Putamen (tissue), 1 donor: ENCODE results near the gene STRAP.
"Not testable (repeated sequence)": the region's sequence is repeated elsewhere in the genome, so short reads cannot be mapped to it uniquely, and the experiment has no call there.

ENCODE experiments used
- DNase-seq: peaks from one replicate; pipeline ENCODE4 v3.0.0-alpha.2; 2016; ENCODE audit warnings: low spot score

STRAP gene

GRCh38 chr12:15928346-15928745, 46.2 kb downstream of the STRAP start:
- no peak for DNase-seq

- DNase-seq = peak; percentile 8
These were observed 46.8 kb downstream of the STRAP start for GRCh38 chr12:15928870-15929571.

- peak; percentile 34 for DNase-seq
These were observed 49.4 kb downstream of the STRAP start for GRCh38 chr12:15931590-15932053.

GRCh38 chr12:15932327-15932726, 50.1 kb downstream of the STRAP start:
- DNase-seq = no peak

- DNase-seq = no peak
These were observed 50.8 kb downstream of the STRAP start for GRCh38 chr12:15932971-15933370.

GRCh38 chr12:15933751-15934150, 51.6 kb downstream of the STRAP start:
- peak; percentile 10 for DNase-seq

GRCh38 chr12:15936751-15937150, 54.6 kb downstream of the STRAP start:
- no peak for DNase-seq

GRCh38 chr12:15937902-15938301, 55.7 kb downstream of the STRAP start:
- DNase-seq = no peak

- DNase-seq = no peak
These were observed 56.9 kb downstream of the STRAP start for GRCh38 chr12:15939111-15939510.

- no peak for DNase-seq
These were observed 60.3 kb downstream of the STRAP start for GRCh38 chr12:15942475-15942874.

GRCh38 chr12:15943519-15943918, 61.3 kb downstream of the STRAP start:
- not testable (repeated sequence) for DNase-seq

- not testable (repeated sequence) for DNase-seq
These were observed 66.3 kb downstream of the STRAP start for GRCh38 chr12:15948461-15948860.
